Transverse colon (tissue), 4 donors: Measurements from ENCODE around the gene CD84. TPM values are rescaled to one million over a fixed set of nuclear protein-coding genes. Genes with fewer than 3 reads are reported as not detected.

Experiments used
- DNase-seq: peaks from one replicate; pipeline ENCODE4 v3.0.0-alpha.2; 2019
- H3K27ac ChIP-seq, 4 donors: fragments of 200-600 bp; sonication (generic); 2 replicates each; pipeline ENCODE4 v1.5.1; 2016 to 2018; ENCODE audit warnings: inconsistent platforms in 4 of 4
- H3K27me3 ChIP-seq: fragments of 200-600 bp; sonication (generic); 2 replicates; pipeline ENCODE4 v1.5.1; 2017; ENCODE audit warnings: inconsistent platforms
- H3K36me3 ChIP-seq, 4 donors: fragments of 200-600 bp; sonication (generic); 2 replicates each; pipeline ENCODE4 v1.5.1; 2017 to 2019; ENCODE audit warnings: inconsistent platforms in 4 of 4
- H3K4me1 ChIP-seq, 4 donors: fragments of 200-600 bp; sonication (generic); 2 replicates each; pipeline ENCODE4 v1.5.1; 2017 to 2020; ENCODE audit warnings: inconsistent platforms in 4 of 4
- H3K4me3 ChIP-seq, 4 donors: fragments of 200-600 bp; sonication (generic); 1 replicate in 1 of 4; 2 replicates in 3 of 4; pipeline versions ENCODE4 v1.5.1 to v1.6.1; 2017 to 2019; ENCODE audit warnings: inconsistent platforms in 4 of 4
- H3K9me3 ChIP-seq, 2 donors: fragments of 200-600 bp; sonication (generic); 2 replicates each; pipeline ENCODE4 v1.5.1; 2017 to 2019; ENCODE audit warnings: inconsistent platforms in 2 of 2
- CTCF ChIP-seq, 5 experiments: fragments of 200-600 bp in 3 of 5; fragments of 450-650 bp in 2 of 5; sonication (generic) in 3 of 5; IDR thresholded peaks; 1 replicate in 2 of 5; 2 replicates in 3 of 5; pipeline ENCODE4 v1.5.1; 2016 to 2017; ENCODE audit warnings: antibody characterized with exemption in 5 of 5, inconsistent platforms in 3 of 5, mild to moderate bottlenecking in 2 of 5, moderate library complexity in 1 of 5
- EP300 ChIP-seq: sonication (generic); formaldehyde crosslinking; IDR thresholded peaks from one replicate; pipeline ENCODE4 v1.6.1; 2017; ENCODE audit warnings: antibody characterized with exemption, low read depth
- POLR2A ChIP-seq: fragments of 450-650 bp; IDR thresholded peaks from one replicate; pipeline ENCODE4 v1.6.1; 2016; ENCODE audit warnings: antibody characterized with exemption, mild to moderate bottlenecking, moderate library complexity
- POLR2AphosphoS5 ChIP-seq, 3 donors: sonication (generic); formaldehyde crosslinking; IDR thresholded peaks; one replicate each; pipeline ENCODE4 v1.6.1; 2016; ENCODE audit warnings: antibody characterized with exemption in 3 of 3
- WGBS, 2 donors: methylation state at CpG; one replicate each; pipeline ENCODE4 v1.1.5; 2018; ENCODE audit warnings: low coverage in 1 of 2; 5-methylcytosine and 5-hydroxymethylcytosine counted together
- in situ Hi-C, 4 donors: fragments of 200-750 bp; cut with MboI; loops; one replicate each; pipeline versions ENCODE4 v1.15.0 to v1.15.1; 2017; ENCODE audit warnings: low sequenced_read_pairs in 3 of 4, low pct_ligation_motif_present in 1 of 4, low pct_unique_long_range_greater_than_20kb in 1 of 4
- intact Hi-C: fragments of 100-400 bp; cut with DNase I; formaldehyde crosslinking; loops from one replicate; pipeline ENCODE4 v1.15.1; 2023; ENCODE audit warnings: low total_unique reads
- total RNA-seq, 4 donors: library from RNA; depleted of rRNA; stranded (reverse); fragments of >200 nt; gene quantifications; one replicate each; pipeline ENCODE4 v1.1.0, GENCODE V29; 2016

The CD84 gene
- total RNA-seq, 4 donors from 2014 or later: 1.4 to 8.6 (median 5.8) TPM

DNA sequence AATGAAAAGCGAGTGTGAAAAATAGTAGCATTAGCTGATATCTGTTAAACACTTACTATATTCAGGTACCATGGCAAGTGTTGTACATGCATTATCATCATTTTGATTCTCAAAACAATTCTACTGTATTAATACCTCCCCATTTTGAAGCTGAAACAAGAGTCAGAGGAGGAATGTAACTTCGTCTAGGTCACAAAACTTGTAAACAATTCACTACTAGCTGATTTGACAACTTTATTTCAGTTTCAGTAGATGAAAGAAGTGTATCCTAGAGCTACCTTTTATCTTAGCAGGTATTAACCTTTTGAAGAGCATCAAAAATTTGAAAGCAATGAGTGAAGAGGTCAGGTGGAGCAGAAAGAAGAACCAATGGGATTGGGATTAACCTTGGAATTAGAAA, 1.6 kb downstream of the CD84 start:
- H3K4me3 ChIP-seq: peak overlapping the region in 2 of 4 donors; percentile 0 to 29
- peak overlapping the region in 1 of 4 donors; percentile 42 for H3K27ac ChIP-seq
- TF ChIP-seq EP300 (no peak), POLR2A (no peak), POLR2AphosphoS5 (IDR thresholded peaks at IDR 0.05) (no peak), CTCF (IDR thresholded peaks at IDR 0.05) (no peak)
- intact Hi-C loops (no loop called here), in situ Hi-C loops (no loop called here)
- no peaks in the 10 kb centered on the region for H3K27me3 ChIP-seq
- no peaks in the 10 kb centered on the region for H3K9me3 ChIP-seq
- 53 to 91% methylated on average over 2 of the region's 2 CpGs for WGBS, 2 donors
- H3K36me3 ChIP-seq: no peaks in the 10 kb centered on the region
- DNase-seq: no peak
- peaks cover 0 to 11% (median 0%) of the 10 kb centered on the region in 4 donors for H3K4me1 ChIP-seq

DNA sequence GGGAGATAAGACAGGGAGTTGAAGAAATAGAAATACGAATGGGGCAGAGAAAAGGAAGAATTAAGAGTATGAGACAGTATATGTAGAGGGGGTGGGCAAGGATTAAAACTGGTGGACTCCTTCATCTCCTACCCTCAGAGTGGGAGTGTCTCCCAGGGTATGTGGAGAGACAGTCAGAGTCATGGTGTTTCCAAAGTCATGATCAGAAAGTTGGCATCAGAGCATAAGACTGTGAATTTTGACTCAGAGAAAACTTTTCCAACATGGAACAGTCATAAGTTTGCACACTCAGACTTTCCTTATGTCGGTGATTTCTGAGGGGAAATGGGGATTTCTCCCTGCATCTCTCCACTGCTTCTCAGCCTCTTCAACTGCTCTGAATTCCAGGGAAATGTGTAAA, 2.4 kb downstream of the CD84 start:
- Histone ChIP-seq H3K9me3 (no peaks in the 10 kb centered on the region), H3K27me3 (no peaks in the 10 kb centered on the region), H3K27ac (peak overlapping the region in 3 of 4 donors; percentile 4 to 48 (median 22)), H3K36me3 (no peaks in the 10 kb centered on the region), H3K4me3 (peak overlapping the region in 1 of 4 donors; percentile 29), H3K4me1 (peaks cover 0 to 8% (median 0%) of the 10 kb centered on the region in 4 donors)
- intact Hi-C loops: no loop called here
- in situ Hi-C loops: no loop called here
- WGBS, 2 donors: 50 to 80% methylated on average over 1 to 2 of the region's 2 CpGs
- no peak for DNase-seq
- no peak for TF ChIP-seq POLR2AphosphoS5 (IDR thresholded peaks at IDR 0.05)
- TF ChIP-seq CTCF (IDR thresholded peaks at IDR 0.05): no peak
- no peak for TF ChIP-seq POLR2A
- TF ChIP-seq EP300: no peak

DNA sequence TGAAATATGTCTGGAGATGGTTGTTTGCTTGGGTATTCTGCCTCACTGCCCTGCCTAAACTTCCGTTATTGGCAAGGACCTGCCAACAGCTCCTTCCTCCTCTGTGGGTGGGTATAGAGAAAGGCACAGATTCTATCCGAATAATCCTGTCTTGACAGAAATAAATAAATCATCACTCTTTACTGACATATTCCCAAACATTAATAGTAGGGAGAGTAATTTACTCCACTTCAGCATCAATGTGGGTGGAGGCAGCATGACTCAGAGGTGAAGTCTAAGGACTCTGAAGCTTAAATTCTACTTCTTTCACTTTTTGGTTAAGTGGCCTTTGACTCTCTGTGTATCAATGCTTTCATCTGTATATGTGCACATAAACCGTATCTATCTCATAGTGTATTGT, 2.9 kb downstream of the CD84 start:
- H3K27ac ChIP-seq: peak overlapping the region in 2 of 4 donors; percentile 38 to 48
- WGBS, 2 donors: 70 to 76% methylated on average over 3 of the region's 3 CpGs
- in situ Hi-C loops: no loop called here

DNA sequence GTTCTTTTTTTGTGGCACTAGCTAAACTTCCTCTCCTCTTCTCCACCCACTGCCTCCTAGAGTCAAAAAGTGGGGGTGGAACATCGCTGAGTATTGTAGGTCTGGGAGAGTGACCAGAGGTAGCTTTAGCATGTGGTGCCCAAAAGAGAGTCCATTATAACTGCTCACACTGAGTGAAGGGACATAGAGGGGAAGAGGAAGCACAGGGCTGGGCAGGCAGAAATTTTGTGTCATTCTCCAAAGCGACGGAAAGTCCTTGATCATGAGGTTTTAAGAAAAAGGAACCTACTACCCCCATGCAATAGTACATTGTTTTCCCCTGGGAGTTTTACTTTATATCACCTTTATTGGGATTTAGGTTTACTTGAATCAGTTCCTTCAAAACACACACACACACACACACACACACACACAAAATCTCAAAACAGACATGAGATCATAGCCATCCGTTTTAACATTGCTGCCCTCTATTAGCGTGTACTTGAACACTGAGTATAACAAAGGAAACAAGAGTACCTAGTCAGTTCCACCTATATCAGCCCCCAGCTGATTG, 4.1 kb downstream of the CD84 start:
- TF ChIP-seq EP300 (no peak), CTCF (IDR thresholded peaks at IDR 0.05) (no peak), POLR2A (peak; percentile 21), POLR2AphosphoS5 (IDR thresholded peaks at IDR 0.05) (no peak)
- no peak for DNase-seq

More for the DNA sequence above, 2.9 kb downstream of the CD84 start:
- Histone ChIP-seq H3K4me1 (peaks cover 0 to 3% (median 0%) of the 10 kb centered on the region in 4 donors), H3K27me3 (no peaks in the 10 kb centered on the region), H3K4me3 (peak overlapping the region in 1 of 4 donors; percentile 29), H3K9me3 (no peaks in the 10 kb centered on the region), H3K36me3 (no peaks in the 10 kb centered on the region)
- no peak for DNase-seq
- TF ChIP-seq EP300 (no peak), POLR2AphosphoS5 (IDR thresholded peaks at IDR 0.05) (no peak)
- intact Hi-C loops: no loop called here

DNA sequence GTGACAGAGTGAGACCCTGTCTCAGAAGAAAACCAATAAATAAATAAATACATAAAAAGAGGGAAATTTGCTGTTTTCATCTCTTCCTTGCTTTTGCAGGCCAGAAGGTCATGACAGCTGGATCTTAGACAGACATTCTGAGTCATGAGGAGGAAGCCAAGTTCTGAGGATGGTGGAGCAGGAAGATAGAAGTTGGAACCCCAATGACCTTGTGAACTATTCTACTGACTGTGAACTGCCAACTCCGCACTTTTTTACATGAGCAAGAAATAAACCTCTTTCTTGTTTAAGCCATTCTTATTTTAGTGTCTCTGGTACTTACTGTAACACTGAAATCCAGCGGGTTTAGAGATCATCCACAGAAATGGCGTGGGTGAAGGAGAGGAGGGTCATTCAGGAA, 8.5 kb downstream of the CD84 start:
- H3K4me1 ChIP-seq: no peaks in the 10 kb centered on the region
- H3K4me3 ChIP-seq: no peak overlapping the region
- no peaks in the 10 kb centered on the region for H3K9me3 ChIP-seq
- H3K36me3 ChIP-seq: no peaks in the 10 kb centered on the region
- WGBS, 2 donors: 86 to 94% methylated on average over 1 to 3 of the region's 3 CpGs
- H3K27ac ChIP-seq: no peak overlapping the region
- TF ChIP-seq CTCF (IDR thresholded peaks at IDR 0.05) (no peak), POLR2AphosphoS5 (IDR thresholded peaks at IDR 0.05) (no peak), EP300 (no peak), POLR2A (no peak)
- intact Hi-C loops (no loop called here), in situ Hi-C loops (no loop called here)
- H3K27me3 ChIP-seq: no peaks in the 10 kb centered on the region
- no peak for DNase-seq

More for the DNA sequence above, 4.1 kb downstream of the CD84 start:
- H3K27ac ChIP-seq: peak overlapping the region; percentile 27 to 56 (median 43)
- no peaks in the 10 kb centered on the region for H3K27me3 ChIP-seq
- in situ Hi-C loops (no loop called here), intact Hi-C loops (no loop called here)
- no peaks in the 10 kb centered on the region for H3K9me3 ChIP-seq
- H3K4me3 ChIP-seq: no peak overlapping the region
- no peaks in the 10 kb centered on the region for H3K4me1 ChIP-seq
- WGBS, 2 donors: 75 to 83% methylated on average over 4 to 5 of the region's 5 CpGs
- H3K36me3 ChIP-seq: no peaks in the 10 kb centered on the region
